HepG2 (cell line): ENCODE data around the gene SPNS3. TPM values are rescaled to one million over a fixed set of nuclear protein-coding genes. Genes with fewer than 3 reads are reported as not detected.

Experiments
- CHD4 ChIP-seq: fragments of 200-600 bp; sonication (generic); IDR thresholded peaks from 2 replicates; pipeline ENCODE4 v1.7.0; 2017; ENCODE audit warnings: mild to moderate bottlenecking, low read length, borderline replicate concordance
- MXD1 ChIP-seq: sonication (generic); formaldehyde crosslinking; IDR thresholded peaks from 2 replicates; pipeline ENCODE4 v1.4.0; 2020; ENCODE audit warnings: mild to moderate bottlenecking, missing genetic modification reagents
- SUZ12 ChIP-seq: fragments of 150-350 bp; IDR thresholded peaks from 2 replicates; pipeline ENCODE4 v1.6.1; 2014; ENCODE audit warnings: low read depth, low read length
- ZBTB38 ChIP-seq: sonication (generic); formaldehyde crosslinking; IDR thresholded peaks from 2 replicates; pipeline ENCODE4 v1.5.1; 2020; ENCODE audit warnings: mild to moderate bottlenecking, missing genetic modification reagents
- ZNF318 ChIP-seq: sonication (generic); formaldehyde crosslinking; IDR thresholded peaks from 2 replicates; pipeline ENCODE4 v1.4.0; 2020; ENCODE audit warnings: mild to moderate bottlenecking, missing genetic modification reagents
- polyA plus RNA-seq, 8 experiments: library from polyadenylated mRNA; depleted of rRNA in 3 of 8; stranded (reverse) in 7 of 8; unstranded in 1 of 8; fragments of >200 nt; fragmentation: Illumina TruSeq in 4 of 8; extraction: Trizol in 4 of 8; gene quantifications; 2 replicates each; pipeline versions ENCODE4 v1.2.1 to v1.2.3, GENCODE V29; 2011 to 2016; ENCODE audit warnings: low read depth in 4 of 8, missing spikeins in 1 of 8, mixed read lengths in 1 of 8; ENCODE audit not compliant: insufficient read depth in 1 of 8
- total RNA-seq, 5 experiments: library from RNA; depleted of rRNA; stranded (reverse); fragments of >200 nt; fragmentation: Illumina TruSeq; extraction: Trizol; gene quantifications; 2 replicates each; pipeline ENCODE4 v1.2.3, GENCODE V29; 2016; ENCODE audit warnings: low read depth in 1 of 5

Gene SPNS3
- total and polyA plus RNA-seq, 2 of the 13 experiments (the other 11 are each of a cell fraction or from before 2014, with no cell fraction given) = not detected

- TF ChIP-seq ZNF318 (CRISPR knock-in tag) = no peak
- no peak for TF ChIP-seq ZBTB38 (CRISPR knock-in tag)
- no peak for TF ChIP-seq CHD4
- no peak for TF ChIP-seq SUZ12
- TF ChIP-seq MXD1 (CRISPR knock-in tag) = no peak
- TF ChIP-seq, all 625 proteins: peak for 0
Measured at GRCh38 chr17:4520894-4521600, 87.3 kb downstream of the SPNS3 start (continued).
